Muscle layer of colon (tissue), 2 donors: Measurements from ENCODE around the gene EVX2.

Source experiments
- H3K27ac ChIP-seq: one replicate; pipeline ENCODE4 v1.7.0; 2013; ENCODE audit warnings: low read depth, mild to moderate bottlenecking, low read length, moderate library complexity
- H3K27me3 ChIP-seq, 2 donors: one replicate each; pipeline ENCODE4 v1.7.0; 2013; ENCODE audit warnings: low read length in 2 of 2, mild to moderate bottlenecking in 2 of 2; ENCODE audit not compliant: insufficient read depth in 2 of 2, control insufficient read depth in 1 of 2
- H3K36me3 ChIP-seq: one replicate; pipeline ENCODE4 v1.7.0; 2013; ENCODE audit warnings: mild to moderate bottlenecking, low read length; ENCODE audit not compliant: insufficient read depth
- H3K4me1 ChIP-seq: one replicate; pipeline ENCODE4 v1.7.0; 2013; ENCODE audit warnings: mild to moderate bottlenecking, low read length; ENCODE audit not compliant: insufficient read depth
- H3K4me3 ChIP-seq, 2 donors: one replicate each; pipeline ENCODE4 v1.7.0; 2013; ENCODE audit warnings: low read length in 2 of 2, low read depth in 1 of 2, mild to moderate bottlenecking in 1 of 2, moderate library complexity in 1 of 2
- H3K9ac ChIP-seq: one replicate; pipeline ENCODE4 v1.7.0; 2013; ENCODE audit warnings: low read length
- H3K9me3 ChIP-seq: one replicate; pipeline ENCODE4 v1.7.0; 2013; ENCODE audit warnings: mild to moderate bottlenecking, low read length
- donor health status: abdominal sarcoma.
- donor health status: Adenocarcinoma of cecum.

The EVX2 gene

GRCh38 chr2:176126929-176127773 is 43.4 kb upstream of the EVX2 start:
- H3K27me3 ChIP-seq = peaks cover 0 to 8% of the 10 kb centered on the region in 2 donors
- H3K9ac ChIP-seq = peak overlapping the region; percentile 23
- peaks cover 23% of the 10 kb centered on the region for H3K4me1 ChIP-seq
- no peaks in the 10 kb centered on the region for H3K9me3 ChIP-seq
- H3K36me3 ChIP-seq = no peaks in the 10 kb centered on the region
- H3K27ac ChIP-seq = peak overlapping the region; percentile 74
- H3K4me3 ChIP-seq = peak overlapping the region in 1 of 2 donors; percentile 68

- H3K9me3 ChIP-seq = no peaks in the 10 kb centered on the region
- H3K9ac ChIP-seq = no peak overlapping the region
- peaks cover 18% of the 10 kb centered on the region for H3K4me1 ChIP-seq
- H3K27ac ChIP-seq = no peak overlapping the region
- no peaks in the 10 kb centered on the region for H3K36me3 ChIP-seq
- peaks cover 0 to 15% of the 10 kb centered on the region in 2 donors for H3K27me3 ChIP-seq
- H3K4me3 ChIP-seq = no peak overlapping the region
These were observed 42.0 kb upstream of the EVX2 start for GRCh38 chr2:176125772-176126054.

DNA sequence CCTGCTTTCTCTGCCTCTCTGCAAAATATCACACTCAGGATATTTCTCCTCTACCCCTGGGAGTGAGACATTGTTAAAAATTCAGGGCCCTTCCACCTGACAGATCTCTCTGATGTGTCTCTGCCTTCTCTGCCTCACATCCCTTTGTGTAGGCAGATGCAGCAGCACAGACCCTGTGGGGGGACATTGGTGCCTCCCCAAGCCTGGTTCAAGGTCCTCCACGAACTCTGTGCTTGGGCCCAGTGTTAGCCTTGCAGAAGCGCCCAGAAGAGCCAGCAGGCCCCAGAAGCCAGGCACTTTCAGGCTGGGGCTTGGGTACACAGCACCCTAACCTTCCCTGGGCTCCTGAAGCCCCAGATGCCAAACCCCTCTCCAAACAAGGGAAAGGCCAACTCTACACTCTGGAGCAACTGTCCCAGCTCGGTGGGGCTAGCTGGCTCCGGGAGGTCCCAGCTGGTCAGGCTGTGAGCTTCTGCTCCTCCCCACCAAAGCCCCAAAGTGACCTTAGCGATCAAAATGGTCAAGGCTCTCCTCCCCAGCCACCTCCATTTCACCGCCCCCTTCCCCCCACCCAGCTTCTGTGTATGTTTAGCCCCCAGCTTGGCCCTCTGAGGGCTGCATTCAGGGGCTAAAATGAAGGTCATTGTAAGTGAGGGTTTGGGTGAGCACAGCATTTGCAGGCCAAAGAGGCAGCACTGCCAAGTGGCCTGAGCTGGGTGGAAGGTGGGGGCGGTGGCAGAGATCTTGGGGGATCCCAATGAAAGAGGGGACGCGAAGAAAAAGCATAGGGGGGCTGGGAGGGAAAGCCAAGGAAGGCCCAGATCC is 41.4 kb upstream of the EVX2 start:
- Histone ChIP-seq H3K9ac (no peak overlapping the region), H3K36me3 (no peaks in the 10 kb centered on the region), H3K27ac (no peak overlapping the region), H3K27me3 (peaks cover 4 to 17% of the 10 kb centered on the region in 2 donors), H3K9me3 (no peaks in the 10 kb centered on the region), H3K4me1 (peaks cover 22% of the 10 kb centered on the region), H3K4me3 (peak overlapping the region in 1 of 2 donors; percentile 41)

DNA sequence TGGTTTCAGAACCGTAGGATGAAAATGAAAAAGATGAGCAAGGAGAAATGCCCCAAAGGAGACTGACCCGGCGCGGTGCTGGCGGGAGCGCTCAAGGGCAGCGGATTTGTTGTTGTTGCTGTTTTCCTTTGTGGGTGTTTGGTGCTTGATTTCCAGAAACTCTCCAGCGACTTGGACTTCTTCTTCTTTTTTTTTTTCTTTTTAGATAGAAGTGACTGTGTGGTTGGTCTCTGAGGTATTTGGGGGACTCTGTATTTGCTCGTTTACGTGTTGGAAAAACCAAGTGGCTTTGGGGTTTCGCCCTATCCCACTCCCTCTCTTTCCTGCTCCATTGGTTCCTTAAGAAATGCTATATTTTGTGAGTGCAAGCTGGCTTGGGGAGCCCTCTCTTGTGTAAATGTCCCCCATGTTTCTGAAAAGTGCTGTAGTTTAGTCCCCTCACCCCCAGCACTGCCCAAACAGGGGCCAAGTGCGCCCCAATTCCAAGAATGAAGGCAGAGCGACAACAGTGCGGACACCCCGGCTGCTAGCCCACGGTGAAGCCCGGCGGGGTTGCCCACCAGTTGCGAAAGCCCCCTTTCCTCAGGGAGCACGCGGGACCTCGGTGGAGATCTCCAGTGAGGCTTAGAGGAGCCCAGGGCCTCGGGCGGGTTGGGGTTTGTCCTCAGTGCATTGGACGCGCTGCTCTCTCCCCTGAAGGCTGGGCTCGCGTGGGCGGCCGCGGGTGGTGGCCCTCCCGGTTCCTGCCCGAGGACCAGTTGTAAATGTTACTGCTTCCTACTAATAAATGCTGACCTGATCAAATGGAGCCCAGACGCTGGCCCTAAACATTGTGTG is 40.6 kb upstream of the EVX2 start:
- peak overlapping the region in 1 of 2 donors; percentile 84 for H3K4me3 ChIP-seq
- H3K4me1 ChIP-seq = peaks cover 23% of the 10 kb centered on the region

GRCh38 chr2:176123411-176124109 is 39.8 kb upstream of the EVX2 start:
- Histone ChIP-seq H3K27ac (peak overlapping the region; percentile 75), H3K9me3 (no peaks in the 10 kb centered on the region), H3K4me3 (peak overlapping the region; percentile 56 to 84), H3K27me3 (peaks cover 8 to 27% of the 10 kb centered on the region in 2 donors), H3K36me3 (no peaks in the 10 kb centered on the region), H3K9ac (peak overlapping the region; percentile 29), H3K4me1 (peaks cover 23% of the 10 kb centered on the region)

More for the DNA sequence above, 40.6 kb upstream of the EVX2 start:
- H3K27ac ChIP-seq = peak overlapping the region; percentile 75
- peaks cover 4 to 23% of the 10 kb centered on the region in 2 donors for H3K27me3 ChIP-seq
- no peaks in the 10 kb centered on the region for H3K9me3 ChIP-seq
- peak overlapping the region; percentile 29 for H3K9ac ChIP-seq
- H3K36me3 ChIP-seq = no peaks in the 10 kb centered on the region

DNA sequence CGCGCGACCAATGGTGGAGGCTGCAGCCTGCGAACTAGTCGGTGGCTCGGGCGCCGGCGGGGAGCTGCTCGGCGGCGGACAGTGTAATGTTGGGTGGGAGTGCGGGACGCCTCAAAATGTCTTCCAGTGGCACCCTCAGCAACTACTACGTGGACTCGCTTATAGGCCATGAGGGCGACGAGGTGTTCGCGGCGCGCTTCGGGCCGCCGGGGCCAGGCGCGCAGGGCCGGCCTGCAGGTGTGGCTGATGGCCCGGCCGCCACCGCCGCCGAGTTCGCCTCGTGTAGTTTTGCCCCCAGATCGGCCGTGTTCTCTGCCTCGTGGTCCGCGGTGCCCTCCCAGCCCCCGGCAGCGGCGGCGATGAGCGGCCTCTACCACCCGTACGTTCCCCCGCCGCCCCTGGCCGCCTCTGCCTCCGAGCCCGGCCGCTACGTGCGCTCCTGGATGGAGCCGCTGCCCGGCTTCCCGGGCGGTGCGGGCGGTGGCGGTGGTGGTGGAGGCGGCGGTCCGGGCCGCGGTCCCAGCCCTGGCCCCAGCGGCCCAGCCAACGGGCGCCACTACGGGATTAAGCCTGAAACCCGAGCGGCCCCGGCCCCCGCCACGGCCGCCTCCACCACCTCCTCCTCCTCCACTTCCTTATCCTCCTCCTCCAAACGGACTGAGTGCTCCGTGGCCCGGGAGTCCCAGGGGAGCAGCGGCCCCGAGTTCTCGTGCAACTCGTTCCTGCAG is 39.1 kb upstream of the EVX2 start, which contains the start of gene HOXD9:
Gene HOXD9, plus strand, starts transcription at position 37 of the 728 bp plus-strand sequence. Its CDS starts 50 bp downstream, at position 87.
- Histone ChIP-seq H3K9ac (peak within 1 kb of the TSS; percentile 39), H3K27ac (peak within 1 kb of the TSS; percentile 75), H3K4me1 (peaks cover 17% of the 10 kb centered on the region), H3K4me3 (peak within 1 kb of the TSS; percentile 56 to 84), H3K27me3 (peaks cover 12 to 34% of the 10 kb centered on the region in 2 donors), H3K36me3 (no peaks in the 10 kb centered on the region), H3K9me3 (no peaks in the 10 kb centered on the region)

- Histone ChIP-seq H3K27me3 (peaks cover 18 to 41% of the 10 kb centered on the region in 2 donors), H3K9me3 (no peaks in the 10 kb centered on the region), H3K4me1 (peaks cover 10% of the 10 kb centered on the region), H3K36me3 (no peaks in the 10 kb centered on the region), H3K27ac (peak overlapping the region; percentile 75), H3K9ac (peak overlapping the region; percentile 39), H3K4me3 (peak overlapping the region; percentile 56 to 84)
These were observed 38.4 kb upstream of the EVX2 start for GRCh38 chr2:176122052-176122682.

GRCh38 chr2:176121190-176122051 is 37.7 kb upstream of the EVX2 start:
- H3K4me3 ChIP-seq = peak overlapping the region; percentile 15 to 84

More at GRCh38 chr2:176121190-176122051, 37.7 kb upstream of the EVX2 start:
- Histone ChIP-seq H3K27ac (peak overlapping the region; percentile 60), H3K27me3 (peaks cover 22 to 48% of the 10 kb centered on the region in 2 donors), H3K9ac (peak overlapping the region; percentile 39), H3K4me1 (peaks cover 10% of the 10 kb centered on the region), H3K36me3 (no peaks in the 10 kb centered on the region), H3K9me3 (no peaks in the 10 kb centered on the region)
